ENCODE data around the gene TKT. TPM values are rescaled to one million over a fixed set of nuclear protein-coding genes. Genes with fewer than 3 reads are reported as not detected.

Gene TKT
- total and polyA plus RNA-seq, 4 donors = 18.1 to 202 (median 129) TPM

- Histone ChIP-seq H3K4me3 (ENCODE audit: low read depth in 1 of 3, low read length in 3 of 3) (no peak overlapping the region), H3K9ac (ENCODE audit: low read depth in 1 of 2, low read length in 2 of 2) (no peak overlapping the region), H3K36me3 (ENCODE audit: control insufficient read depth in 4 of 4, insufficient read depth in 3 of 4, low read depth in 1 of 4, low read length in 3 of 4) (peaks cover 0 to 6% (median 0%) of the 10 kb centered on the region in 4 donors), H3K27me3 (ENCODE audit: control insufficient read depth in 4 of 4, insufficient read depth in 4 of 4, low read length in 3 of 4) (no peaks in the 10 kb centered on the region), H3K9me3 (ENCODE audit: control insufficient read depth in 4 of 4, low read length in 3 of 4) (no peaks in the 10 kb centered on the region), H3K27ac (ENCODE audit: low read depth in 1 of 2, low read length in 2 of 2) (no peak overlapping the region), H3K4me1 (ENCODE audit: control insufficient read depth in 4 of 4, insufficient read depth in 4 of 4, low read length in 3 of 4) (no peaks in the 10 kb centered on the region)
- no peak for DNase-seq (ENCODE audit: low spot score)
- WGBS = 73% methylated on average over 2 of the region's 2 CpGs
- TF ChIP-seq YY1 (IDR thresholded peaks at IDR 0.05) (no peak), RXRA (IDR thresholded peaks at IDR 0.05) (no peak), REST (IDR thresholded peaks at IDR 0.05) (no peak), ZBTB33 (IDR thresholded peaks at IDR 0.05) (no peak), NR2F2 (IDR thresholded peaks at IDR 0.05) (no peak), GABPA (IDR thresholded peaks at IDR 0.05 in 1 of 2, conservative IDR thresholded peaks at IDR 0.05 in 1 of 2) (no peak)
- TF ChIP-seq, protein P1, sequence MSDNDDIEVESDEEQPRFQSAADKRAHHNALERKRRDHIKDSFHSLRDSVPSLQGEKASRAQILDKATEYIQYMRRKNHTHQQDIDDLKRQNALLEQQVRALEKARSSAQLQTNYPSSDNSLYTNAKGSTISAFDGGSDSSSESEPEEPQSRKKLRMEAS (IDR thresholded peaks at IDR 0.05) = no peak
These were observed 37.7 kb downstream of the TKT start for GRCh38 chr3:53218131-53218530.

DNA sequence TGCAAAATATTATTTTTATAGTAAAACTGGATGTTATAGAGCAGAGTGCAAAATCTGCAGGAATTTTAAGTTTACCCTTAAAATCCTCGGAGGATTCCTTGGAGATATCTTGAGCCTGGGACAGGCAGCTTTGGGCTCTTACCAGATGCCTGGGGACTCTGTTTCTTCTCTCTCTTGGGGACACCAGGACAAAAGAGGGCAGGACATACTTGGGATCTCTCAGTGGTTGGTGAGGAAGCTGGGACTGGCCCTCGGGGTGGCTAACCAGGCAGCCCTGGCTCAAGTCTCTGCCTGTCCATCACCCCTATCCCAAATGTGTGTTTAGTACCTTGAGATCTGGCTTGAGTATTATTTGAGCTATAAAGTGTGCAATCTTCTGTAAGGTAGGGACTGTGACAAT lies 38.6 kb downstream of the TKT start:
- TF ChIP-seq, protein P1 (IDR thresholded peaks at IDR 0.05) = no peak
- TF ChIP-seq TAF1 (conservative IDR thresholded peaks at IDR 0.05) = no peak
- TF ChIP-seq HNF4G (IDR thresholded peaks at IDR 0.05) = no peak
- TF ChIP-seq EGR1 (IDR thresholded peaks at IDR 0.05; ENCODE audit: low read depth in 2 of 2) = no peak
- Histone ChIP-seq H3K4me3 (ENCODE audit: low read depth in 1 of 3, low read length in 3 of 3) (no peak overlapping the region), H3K9ac (ENCODE audit: low read depth in 1 of 2, low read length in 2 of 2) (no peak overlapping the region), H3K36me3 (ENCODE audit: control insufficient read depth in 4 of 4, insufficient read depth in 3 of 4, low read depth in 1 of 4, low read length in 3 of 4) (no peaks in the 10 kb centered on the region), H3K27me3 (ENCODE audit: control insufficient read depth in 4 of 4, insufficient read depth in 4 of 4, low read length in 3 of 4) (no peaks in the 10 kb centered on the region), H3K4me1 (ENCODE audit: control insufficient read depth in 4 of 4, insufficient read depth in 4 of 4, low read length in 3 of 4) (no peaks in the 10 kb centered on the region), H3K9me3 (ENCODE audit: control insufficient read depth in 4 of 4, low read length in 3 of 4) (no peaks in the 10 kb centered on the region), H3K27ac (ENCODE audit: low read depth in 1 of 2, low read length in 2 of 2) (no peak overlapping the region)
- 79% methylated on average over 2 of the region's 2 CpGs for WGBS
- DNase-seq (ENCODE audit: low spot score) = no peak

- 52% methylated on average over 3 of the region's 3 CpGs for WGBS
- Histone ChIP-seq H3K9me3 (ENCODE audit: control insufficient read depth in 4 of 4, low read length in 3 of 4) (no peaks in the 10 kb centered on the region), H3K27me3 (ENCODE audit: control insufficient read depth in 4 of 4, insufficient read depth in 4 of 4, low read length in 3 of 4) (no peaks in the 10 kb centered on the region), H3K9ac (ENCODE audit: low read depth in 1 of 2, low read length in 2 of 2) (no peak overlapping the region), H3K4me3 (ENCODE audit: low read depth in 1 of 3, low read length in 3 of 3) (no peak overlapping the region), H3K4me1 (ENCODE audit: control insufficient read depth in 4 of 4, insufficient read depth in 4 of 4, low read length in 3 of 4) (no peaks in the 10 kb centered on the region), H3K36me3 (ENCODE audit: control insufficient read depth in 4 of 4, insufficient read depth in 3 of 4, low read depth in 1 of 4, low read length in 3 of 4) (no peaks in the 10 kb centered on the region), H3K27ac (ENCODE audit: low read depth in 1 of 2, low read length in 2 of 2) (no peak overlapping the region)
- no peak for DNase-seq (ENCODE audit: low spot score)
- TF ChIP-seq EGR1 (IDR thresholded peaks at IDR 0.05; ENCODE audit: low read depth in 2 of 2) = no peak
- no peak for TF ChIP-seq SP1 (IDR thresholded peaks at IDR 0.05)
- TF ChIP-seq REST (IDR thresholded peaks at IDR 0.05) = no peak
- no peak for TF ChIP-seq TAF1 (conservative IDR thresholded peaks at IDR 0.05)
- TF ChIP-seq ZBTB33 (IDR thresholded peaks at IDR 0.05) = no peak
- no peak for TF ChIP-seq FOXA1 (IDR thresholded peaks at IDR 0.05)
- TF ChIP-seq, protein P1 (IDR thresholded peaks at IDR 0.05) = no peak
- TF ChIP-seq RXRA (IDR thresholded peaks at IDR 0.05) = no peak
- no peak for TF ChIP-seq GABPA (IDR thresholded peaks at IDR 0.05 in 1 of 2, conservative IDR thresholded peaks at IDR 0.05 in 1 of 2)
- TF ChIP-seq, protein P2, sequence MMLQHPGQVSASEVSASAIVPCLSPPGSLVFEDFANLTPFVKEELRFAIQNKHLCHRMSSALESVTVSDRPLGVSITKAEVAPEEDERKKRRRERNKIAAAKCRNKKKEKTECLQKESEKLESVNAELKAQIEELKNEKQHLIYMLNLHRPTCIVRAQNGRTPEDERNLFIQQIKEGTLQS (IDR thresholded peaks at IDR 0.05) = no peak
- no peak for TF ChIP-seq NR2F2 (IDR thresholded peaks at IDR 0.05)
- no peak for TF ChIP-seq JUND (IDR thresholded peaks at IDR 0.05)
- TF ChIP-seq YY1 (IDR thresholded peaks at IDR 0.05) = no peak
These were observed 39.1 kb downstream of the TKT start for GRCh38 chr3:53216723-53217122.

Data from liver (tissue), 9 donors.